Type B pancreatic cell (in vitro differentiated cells): ENCODE results near the gene R3HDM1. TPM values are rescaled to one million over a fixed set of nuclear protein-coding genes. Genes with fewer than 3 reads are reported as not detected.

Experiments used
- DNase-seq: peaks from one replicate; pipeline ENCODE4 v3.0.0; 2021; ENCODE audit warnings: mixed read lengths; ENCODE audit not compliant: unreplicated experiment; ENCODE audit errors: extremely low spot score
- H3K27ac Mint-ChIP-seq: 2 replicates; pipeline ENCODE4 v1.8.0; 2021; ENCODE audit warnings: mild to moderate bottlenecking, mixed read lengths
- H3K27me3 Mint-ChIP-seq: 2 replicates; pipeline ENCODE4 v1.8.0; 2021; ENCODE audit warnings: mixed read lengths
- H3K36me3 Mint-ChIP-seq: 2 replicates; pipeline ENCODE4 v1.8.0; 2021; ENCODE audit warnings: mixed read lengths
- H3K4me1 Mint-ChIP-seq: one replicate; pipeline ENCODE4 v1.8.0; 2021; ENCODE audit warnings: mixed read lengths; ENCODE audit not compliant: unreplicated experiment
- H3K4me3 Mint-ChIP-seq: 2 replicates; pipeline ENCODE4 v1.8.0; 2021; ENCODE audit warnings: mild to moderate bottlenecking, mixed read lengths
- H3K9me3 Mint-ChIP-seq: 2 replicates; pipeline ENCODE4 v1.8.0; 2021; ENCODE audit warnings: mixed read lengths
- total RNA-seq: library from RNA; stranded (reverse); gene quantifications from 2 replicates; pipeline ENCODE4 v1.2.1, GENCODE V29; 2021; ENCODE audit warnings: low replicate concordance
- TF ChIP-seq, protein P1 (sequence below): fragments of 200-600 bp; sonication (generic); conservative IDR thresholded peaks from 2 replicates; pipeline ENCODE4 v1.5.0; 2021; ENCODE audit warnings: antibody characterized with exemption, mild to moderate bottlenecking

R3HDM1 gene
- total RNA-seq, 1 donor from 2014 or later, result 47.5 TPM

DNA sequence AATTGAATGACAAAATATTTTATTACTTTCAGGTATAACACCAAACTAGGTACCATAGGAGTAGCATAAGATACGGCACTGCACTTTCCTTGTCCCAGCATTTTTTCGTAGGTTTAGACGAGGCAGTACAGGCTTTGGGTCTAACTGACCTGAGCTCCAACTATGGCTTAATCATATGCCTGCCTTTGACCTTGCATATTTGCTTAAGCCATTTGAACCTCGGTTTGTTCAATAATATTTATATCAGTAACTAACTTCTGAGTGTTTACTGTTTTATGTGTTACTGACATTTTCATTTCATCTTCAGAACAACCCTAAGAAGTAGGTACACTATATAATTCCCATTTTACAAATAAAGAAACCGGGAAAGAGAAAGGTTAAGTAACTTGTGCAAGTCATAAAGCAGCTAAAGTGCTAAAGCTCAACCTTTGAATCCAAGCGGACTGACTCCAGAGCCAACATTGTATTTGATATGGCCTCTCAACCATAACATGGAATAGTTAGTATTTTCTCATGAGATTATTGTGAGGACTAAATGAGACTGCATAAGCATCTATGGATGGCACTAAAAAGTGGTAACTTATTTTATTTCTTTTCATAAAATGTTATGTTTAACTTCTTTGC, 104.0 kb downstream of the R3HDM1 start:
- no peaks in the 10 kb centered on the region for H3K4me1 Mint-ChIP-seq
- H3K4me3 Mint-ChIP-seq, result no peak overlapping the region
- no peak overlapping the region for H3K27ac Mint-ChIP-seq
- peaks cover 10% of the 10 kb centered on the region for H3K36me3 Mint-ChIP-seq
- no peaks in the 10 kb centered on the region for H3K27me3 Mint-ChIP-seq
- no peaks in the 10 kb centered on the region for H3K9me3 Mint-ChIP-seq
- no peak for DNase-seq
- TF ChIP-seq, protein P1, sequence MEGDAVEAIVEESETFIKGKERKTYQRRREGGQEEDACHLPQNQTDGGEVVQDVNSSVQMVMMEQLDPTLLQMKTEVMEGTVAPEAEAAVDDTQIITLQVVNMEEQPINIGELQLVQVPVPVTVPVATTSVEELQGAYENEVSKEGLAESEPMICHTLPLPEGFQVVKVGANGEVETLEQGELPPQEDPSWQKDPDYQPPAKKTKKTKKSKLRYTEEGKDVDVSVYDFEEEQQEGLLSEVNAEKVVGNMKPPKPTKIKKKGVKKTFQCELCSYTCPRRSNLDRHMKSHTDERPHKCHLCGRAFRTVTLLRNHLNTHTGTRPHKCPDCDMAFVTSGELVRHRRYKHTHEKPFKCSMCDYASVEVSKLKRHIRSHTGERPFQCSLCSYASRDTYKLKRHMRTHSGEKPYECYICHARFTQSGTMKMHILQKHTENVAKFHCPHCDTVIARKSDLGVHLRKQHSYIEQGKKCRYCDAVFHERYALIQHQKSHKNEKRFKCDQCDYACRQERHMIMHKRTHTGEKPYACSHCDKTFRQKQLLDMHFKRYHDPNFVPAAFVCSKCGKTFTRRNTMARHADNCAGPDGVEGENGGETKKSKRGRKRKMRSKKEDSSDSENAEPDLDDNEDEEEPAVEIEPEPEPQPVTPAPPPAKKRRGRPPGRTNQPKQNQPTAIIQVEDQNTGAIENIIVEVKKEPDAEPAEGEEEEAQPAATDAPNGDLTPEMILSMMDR, result no peak

DNA sequence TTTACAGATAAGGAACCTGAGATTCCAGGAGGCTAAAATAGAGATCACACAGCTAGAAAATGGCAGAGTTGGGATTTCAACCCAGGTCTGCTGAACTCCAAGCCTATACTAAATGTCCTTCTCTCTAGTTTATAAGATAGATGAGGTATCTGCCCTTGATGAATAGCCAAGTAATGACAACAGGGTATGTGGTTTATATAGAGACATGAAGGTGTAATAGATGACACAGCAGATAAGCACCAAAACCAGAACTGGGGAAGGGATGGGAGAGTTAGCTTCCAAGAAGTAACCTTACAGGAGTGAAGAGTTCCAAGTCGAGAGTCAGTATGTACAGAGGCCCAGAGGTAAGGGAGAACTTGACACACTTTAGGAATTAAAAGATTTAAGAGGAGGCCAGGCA, 105.7 kb downstream of the R3HDM1 start:
- TF ChIP-seq, protein P1, result no peak
- Mint-ChIP-seq H3K9me3 (no peaks in the 10 kb centered on the region), H3K27me3 (no peaks in the 10 kb centered on the region), H3K36me3 (peaks cover 19% of the 10 kb centered on the region), H3K4me3 (no peak overlapping the region), H3K27ac (no peak overlapping the region), H3K4me1 (no peaks in the 10 kb centered on the region)
- no peak for DNase-seq

DNA sequence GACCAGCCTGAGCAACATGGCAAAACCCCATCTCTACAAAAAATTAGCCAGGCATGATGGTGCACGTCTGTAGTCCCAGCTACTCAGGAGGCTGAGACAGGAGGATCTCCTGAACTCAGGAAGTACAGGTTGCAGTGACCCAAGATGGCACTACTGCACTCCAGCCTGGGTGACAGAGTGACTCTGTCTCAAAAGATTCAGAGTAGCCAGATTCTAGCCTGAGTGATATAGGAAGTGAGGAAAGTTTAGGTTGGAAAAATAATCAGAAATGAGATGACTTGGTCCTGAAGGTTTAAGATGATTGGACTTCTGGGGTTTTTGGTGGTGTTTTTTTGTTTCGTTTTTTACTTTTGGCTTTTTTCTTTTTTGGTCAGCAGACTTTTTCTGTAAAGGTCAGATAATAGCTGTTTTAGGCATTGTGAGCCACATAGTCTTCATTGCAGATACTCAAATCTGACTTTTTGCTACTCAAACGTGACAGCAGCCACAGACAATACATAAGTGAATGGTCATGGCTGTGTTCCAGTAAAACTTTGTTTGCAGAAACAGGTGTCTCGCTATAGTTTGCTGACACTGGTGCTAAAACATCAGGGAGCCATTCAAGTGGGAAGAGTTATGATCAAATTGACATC, 106.3 kb downstream of the R3HDM1 start:
- H3K4me3 Mint-ChIP-seq, result no peak overlapping the region
- no peaks in the 10 kb centered on the region for H3K27me3 Mint-ChIP-seq
- H3K9me3 Mint-ChIP-seq, result no peaks in the 10 kb centered on the region
- no peak overlapping the region for H3K27ac Mint-ChIP-seq
- peaks cover 19% of the 10 kb centered on the region for H3K36me3 Mint-ChIP-seq
- H3K4me1 Mint-ChIP-seq, result no peaks in the 10 kb centered on the region
- TF ChIP-seq, protein P1, result no peak
- no peak for DNase-seq

DNA sequence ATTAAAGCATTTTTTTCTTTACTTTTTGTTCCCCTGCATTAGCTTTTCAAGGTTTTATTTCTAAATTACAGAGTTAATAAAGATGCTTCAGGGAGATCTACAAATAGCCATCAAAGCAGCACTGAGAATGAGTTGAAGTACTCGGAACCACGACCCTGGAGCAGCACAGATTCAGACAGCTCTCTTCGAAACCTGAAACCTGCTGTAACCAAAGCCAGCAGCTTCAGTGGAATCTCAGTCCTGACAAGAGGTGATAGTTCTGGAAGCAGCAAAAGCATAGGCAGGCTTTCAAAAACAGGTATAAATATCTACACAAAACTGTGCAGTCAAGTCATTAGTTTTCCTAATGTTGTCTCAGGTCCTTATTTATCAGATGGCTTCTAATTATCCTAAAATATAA, 107.5 kb downstream of the R3HDM1 start:
- TF ChIP-seq, protein P1, result no peak
- Mint-ChIP-seq H3K4me1 (no peaks in the 10 kb centered on the region), H3K36me3 (peaks cover 19% of the 10 kb centered on the region)

DNA sequence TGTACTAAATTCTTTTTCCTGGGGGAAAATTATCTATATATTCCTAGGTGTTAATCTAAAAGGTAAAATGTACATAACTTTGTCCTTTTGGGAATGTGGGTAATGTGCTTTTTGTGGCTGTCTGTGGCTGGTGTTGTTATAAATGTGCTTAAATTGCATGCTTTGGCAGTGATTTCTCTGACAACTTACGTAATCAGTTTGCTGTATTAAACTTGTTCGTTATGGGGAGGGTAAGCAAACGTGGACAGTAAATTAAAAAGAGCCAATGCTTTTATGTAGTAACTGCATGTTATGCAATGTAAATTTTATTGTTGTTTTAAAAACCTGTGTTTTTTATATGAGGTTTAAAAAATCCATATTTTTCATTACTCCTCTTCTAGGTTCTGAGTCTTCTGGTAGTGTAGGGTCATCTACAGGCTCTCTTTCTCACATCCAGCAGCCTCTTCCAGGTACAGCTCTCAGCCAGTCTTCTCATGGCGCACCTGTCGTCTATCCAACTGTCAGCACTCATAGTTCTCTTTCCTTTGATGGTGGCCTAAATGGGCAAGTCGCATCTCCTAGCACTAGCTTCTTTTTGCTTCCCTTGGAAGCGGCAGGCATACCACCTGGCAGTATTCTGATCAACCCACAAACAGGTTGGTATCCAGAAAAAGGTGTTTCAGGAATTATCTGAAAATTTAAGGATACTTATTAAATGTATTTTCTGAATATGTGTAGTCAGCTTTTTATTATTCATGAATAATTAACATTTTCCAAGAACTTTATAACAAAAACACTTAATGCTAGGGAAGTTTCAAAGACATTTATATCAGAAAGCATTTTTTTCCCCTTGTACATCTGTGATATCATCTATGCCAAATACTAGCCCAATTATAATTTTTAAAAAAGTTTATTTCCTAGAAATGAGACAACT, 110.1 kb downstream of the R3HDM1 start:
- no peak overlapping the region for H3K4me3 Mint-ChIP-seq
- TF ChIP-seq, protein P1, result no peak
- no peaks in the 10 kb centered on the region for H3K9me3 Mint-ChIP-seq
- H3K4me1 Mint-ChIP-seq, result no peaks in the 10 kb centered on the region
- no peaks in the 10 kb centered on the region for H3K27me3 Mint-ChIP-seq
- DNase-seq, result no peak
- H3K36me3 Mint-ChIP-seq, result peaks cover 26% of the 10 kb centered on the region
- no peak overlapping the region for H3K27ac Mint-ChIP-seq

More for the DNA sequence above, 107.5 kb downstream of the R3HDM1 start:
- DNase-seq, result no peak
- no peaks in the 10 kb centered on the region for H3K9me3 Mint-ChIP-seq
- H3K27me3 Mint-ChIP-seq, result no peaks in the 10 kb centered on the region
- H3K4me3 Mint-ChIP-seq, result no peak overlapping the region
- H3K27ac Mint-ChIP-seq, result no peak overlapping the region
